Endothelial cell of umbilical vein (primary cell): Measurements from ENCODE around the gene DBNL. TPM values are rescaled to one million over a fixed set of nuclear protein-coding genes. Genes with fewer than 3 reads are reported as not detected.
A peak's percentile ranks its signal among the peaks of the same experiment; 100 is the strongest.

Source experiments
- BruUV-seq: library from RNA; stranded (reverse); fragments of 400-500 nt; replicated peaks from 2 replicates; lab custom pipeline; 2021; lab: Mats Ljungman, UMichigan
- CTCF ChIA-PET: fragments of 300-600, 350-600 bp; sonication (Branson Sonifier 250); formaldehyde crosslinking; loops from one replicate; lab custom pipeline; 2021; ENCODE audit warnings: antibody characterized with exemption, inconsistent platforms; lab: Charles Lee
- POLR2A ChIA-PET: fragments of 300-600, 350-600 bp; sonication (Branson Sonifier 250); formaldehyde crosslinking; loops from one replicate; lab custom pipeline; 2021; ENCODE audit warnings: antibody characterized with exemption, inconsistent platforms; lab: Charles Lee
- DNase-seq: peaks from one replicate; pipeline ENCODE4 v3.0.0-alpha.2; 2011; ENCODE audit warnings: low read depth, low spot score
- FAIRE-seq: peaks from 2 replicates; lab custom pipeline; 2011; peaks lifted over from hg19 to GRCh38; lab: Jason Lieb, UNC
- H2AFZ ChIP-seq: 2 replicates; pipeline ENCODE4 v1.6.0; 2012; ENCODE audit warnings: low read depth, low read length, control low read depth, inconsistent platforms
- H3K27ac ChIP-seq: 2 replicates; pipeline ENCODE4 v1.5.1; 2011; ENCODE audit warnings: low read depth, mild to moderate bottlenecking, control low read depth, low read length, moderate library complexity; ENCODE audit not compliant: insufficient read depth
- H3K27me3 ChIP-seq, 2 experiments: 2 replicates each; pipeline versions ENCODE4 v1.6.0 to v1.6.1; 2011; ENCODE audit warnings: low read length in 2 of 2, mixed read lengths in 1 of 2; ENCODE audit not compliant: control insufficient read depth in 2 of 2, insufficient read depth in 2 of 2
- H3K36me3 ChIP-seq, 2 experiments: 2 replicates in 1 of 2; 3 replicates in 1 of 2; pipeline ENCODE4 v1.5.1; 2011; ENCODE audit warnings: low read length in 2 of 2, mild to moderate bottlenecking in 1 of 2, moderate library complexity in 1 of 2; ENCODE audit not compliant: control insufficient read depth in 2 of 2, insufficient read depth in 2 of 2; ENCODE audit errors: extremely low read depth in 1 of 2
- H3K4me1 ChIP-seq: 3 replicates; pipeline ENCODE4 v1.5.1; 2011; ENCODE audit warnings: mild to moderate bottlenecking, low read length; ENCODE audit not compliant: control insufficient read depth, insufficient read depth; ENCODE audit errors: extremely low read depth
- H3K4me2 ChIP-seq: 2 replicates; pipeline ENCODE4 v1.6.1; 2011; ENCODE audit warnings: low read length, control low read depth, mixed read lengths; ENCODE audit not compliant: insufficient read depth
- H3K4me3 ChIP-seq, 3 experiments: fragments of 200-600 bp in 1 of 3; sonication (generic), shearing (Covaris generic) in 1 of 3; replicated peaks in 1 of 3; 2 replicates each; pipeline ENCODE4 v1.5.1; 2011 to 2016; ENCODE audit warnings: control low read depth in 3 of 3, low read length in 3 of 3, mild to moderate bottlenecking in 2 of 3, inconsistent platforms in 1 of 3, low read depth in 1 of 3, moderate library complexity in 1 of 3; ENCODE audit not compliant: insufficient read depth in 1 of 3
- H3K79me2 ChIP-seq: 2 replicates; pipeline ENCODE4 v1.6.0; 2012; ENCODE audit warnings: low read length, inconsistent platforms; ENCODE audit not compliant: control insufficient read depth, insufficient read depth
- H3K9ac ChIP-seq: replicated peaks from 2 replicates; pipeline ENCODE3; 2011; ENCODE audit warnings: low read length, control low read depth; ENCODE audit not compliant: insufficient read depth; ENCODE audit errors: extremely low read depth
- H3K9me1 ChIP-seq: replicated peaks from 3 replicates; pipeline ENCODE4 v1.6.0; 2011; ENCODE audit warnings: mild to moderate bottlenecking, low read length; ENCODE audit not compliant: control insufficient read depth, insufficient read depth; ENCODE audit errors: extremely low read depth
- H3K9me3 ChIP-seq: replicated peaks from 2 replicates; pipeline ENCODE4 v1.5.1; 2012; ENCODE audit warnings: low read length, inconsistent platforms; ENCODE audit not compliant: control insufficient read depth, insufficient read depth
- H4K20me1 ChIP-seq: replicated peaks from 2 replicates; pipeline ENCODE3; 2011; ENCODE audit warnings: mild to moderate bottlenecking, low read length; ENCODE audit not compliant: control insufficient read depth, insufficient read depth; ENCODE audit errors: extremely low read depth
- EZH2 ChIP-seq: IDR thresholded peaks from 2 replicates; pipeline ENCODE4 v1.6.1; 2012; ENCODE audit warnings: borderline replicate concordance, low read depth, mild to moderate bottlenecking, moderate library complexity, low read length, inconsistent platforms; ENCODE audit not compliant: severe bottlenecking
- FOS ChIP-seq: IDR thresholded peaks from 2 replicates; pipeline ENCODE4 v1.6.1; 2011; ENCODE audit warnings: mild to moderate bottlenecking, low read length, moderate library complexity, borderline replicate concordance; ENCODE audit not compliant: insufficient read depth
- GATA2 ChIP-seq: IDR thresholded peaks from 2 replicates; pipeline ENCODE4 v1.7.0; 2011; ENCODE audit warnings: low read depth, mild to moderate bottlenecking, moderate library complexity, mixed read lengths, low read length; ENCODE audit not compliant: insufficient read length, insufficient read depth
- JUN ChIP-seq: IDR thresholded peaks from 2 replicates; pipeline ENCODE4 v1.6.1; 2011; ENCODE audit warnings: borderline replicate concordance, low read depth; ENCODE audit not compliant: insufficient read length, insufficient read depth
- MAX ChIP-seq: IDR thresholded peaks from 2 replicates; pipeline ENCODE4 v1.6.1; 2011; ENCODE audit not compliant: insufficient read depth, insufficient read length
- MYC ChIP-seq: IDR thresholded peaks from one replicate; pipeline ENCODE4 v1.6.1; 2011; ENCODE audit warnings: mild to moderate bottlenecking, low read depth, low read length
- POLR2A ChIP-seq: IDR thresholded peaks from 2 replicates; pipeline ENCODE4 v1.6.1; 2012; ENCODE audit warnings: low read depth, mild to moderate bottlenecking, control low read depth, low read length
- POLR2AphosphoS5 ChIP-seq: IDR thresholded peaks from 2 replicates; pipeline ENCODE4 v1.6.1; 2012; ENCODE audit warnings: low read depth, mild to moderate bottlenecking, control low read depth, low read length, moderate library complexity; ENCODE audit not compliant: insufficient read depth
- dilution Hi-C: fragments of 300-500 bp; cut with MboI; formaldehyde crosslinking; loops from one replicate; pipeline ENCODE4 v1.15.0; 2019; ENCODE audit warnings: low sequenced_read_pairs; ENCODE audit not compliant: extremely low pct_ligation_motif_present
- intact Hi-C: fragments of 100-400 bp; cut with micrococcal nuclease; formaldehyde crosslinking; loops from one replicate; pipeline ENCODE4 v1.10.0; 2022
- polyA plus RNA-seq, 4 experiments: library from polyadenylated mRNA; depleted of rRNA in 3 of 4; stranded (reverse) in 3 of 4; unstranded in 1 of 4; fragments of >200 nt; gene quantifications; 2 replicates each; pipeline versions ENCODE4 v1.2.1 to v1.2.3, GENCODE V29; 2011 to 2012; ENCODE audit warnings: missing spikeins in 1 of 4
- total RNA-seq: library from RNA; stranded (reverse); gene quantifications from 2 replicates; pipeline ENCODE4 v1.2.3, GENCODE V29; 2021
- TF ChIP-seq, protein P1 (sequence below), 2 donors: IDR thresholded peaks; 1 replicate in 1 of 2; 2 replicates in 1 of 2; pipeline ENCODE4 v1.5.1; 2011; ENCODE audit warnings: low read length in 2 of 2, mild to moderate bottlenecking in 2 of 2, moderate library complexity in 2 of 2, control low read depth in 1 of 2, inconsistent platforms in 1 of 2, low read depth in 1 of 2; ENCODE audit not compliant: insufficient read depth in 1 of 2; ENCODE audit errors: extremely low read depth in 1 of 2

DBNL gene
- total and polyA plus RNA-seq, 2 donors (not counting 3 experiments of a cell fraction or from before 2014, with no cell fraction given): 94.0 to 123 TPM

- peak overlapping the region; percentile 69 to 75 (median 74) for H3K4me3 ChIP-seq
- no peaks in the 10 kb centered on the region for H3K9me1 ChIP-seq
- H3K36me3 ChIP-seq: peaks cover 0 to 3% of the 10 kb centered on the region in 2 experiments
- no peak for TF ChIP-seq JUN
- TF ChIP-seq FOS: no peak
- TF ChIP-seq EZH2: no peak
- no peak for TF ChIP-seq POLR2AphosphoS5
- TF ChIP-seq POLR2A: no peak
- no peak for TF ChIP-seq GATA2
- TF ChIP-seq MYC: no peak
- TF ChIP-seq MAX: no peak
- TF ChIP-seq, protein P1, sequence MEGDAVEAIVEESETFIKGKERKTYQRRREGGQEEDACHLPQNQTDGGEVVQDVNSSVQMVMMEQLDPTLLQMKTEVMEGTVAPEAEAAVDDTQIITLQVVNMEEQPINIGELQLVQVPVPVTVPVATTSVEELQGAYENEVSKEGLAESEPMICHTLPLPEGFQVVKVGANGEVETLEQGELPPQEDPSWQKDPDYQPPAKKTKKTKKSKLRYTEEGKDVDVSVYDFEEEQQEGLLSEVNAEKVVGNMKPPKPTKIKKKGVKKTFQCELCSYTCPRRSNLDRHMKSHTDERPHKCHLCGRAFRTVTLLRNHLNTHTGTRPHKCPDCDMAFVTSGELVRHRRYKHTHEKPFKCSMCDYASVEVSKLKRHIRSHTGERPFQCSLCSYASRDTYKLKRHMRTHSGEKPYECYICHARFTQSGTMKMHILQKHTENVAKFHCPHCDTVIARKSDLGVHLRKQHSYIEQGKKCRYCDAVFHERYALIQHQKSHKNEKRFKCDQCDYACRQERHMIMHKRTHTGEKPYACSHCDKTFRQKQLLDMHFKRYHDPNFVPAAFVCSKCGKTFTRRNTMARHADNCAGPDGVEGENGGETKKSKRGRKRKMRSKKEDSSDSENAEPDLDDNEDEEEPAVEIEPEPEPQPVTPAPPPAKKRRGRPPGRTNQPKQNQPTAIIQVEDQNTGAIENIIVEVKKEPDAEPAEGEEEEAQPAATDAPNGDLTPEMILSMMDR (IDR thresholded peaks at IDR 0.05; ENCODE audit: extremely low read depth in 1 of 2, insufficient read depth in 1 of 2, low read depth in 1 of 2, low read length in 2 of 2): no peak
- no peaks in the 10 kb centered on the region for H3K27me3 ChIP-seq
- intact Hi-C loops: loop anchor here (1.0 kb wide), 3 partner anchors 25 to 156 kb away; partner anchors contain the start of genes POLM and YKT6
- H3K79me2 ChIP-seq: peaks cover 40% of the 10 kb centered on the region
- peak overlapping the region; percentile 86 for H2AFZ ChIP-seq
- DNase-seq (no peak), FAIRE-seq (no peak)
- BruUV-seq: TSS peak; percentile 60
- no peaks in the 10 kb centered on the region for H4K20me1 ChIP-seq
- CTCF ChIA-PET: interaction anchor here (0.7 to 1.9 kb wide), 3 partner anchors 20 to 29 kb away, joined by 3 to 9 read pairs (median 9); no protein-coding TSS in a partner anchor
- H3K4me1 ChIP-seq: peaks cover 15% of the 10 kb centered on the region
- peak overlapping the region; percentile 90 for H3K4me2 ChIP-seq
- POLR2A ChIA-PET: no interaction called here
- H3K9me3 ChIP-seq: no peaks in the 10 kb centered on the region
- dilution Hi-C loops: no loop called here
- peak overlapping the region; percentile 59 for H3K9ac ChIP-seq
- peak overlapping the region; percentile 16 for H3K27ac ChIP-seq
Measured at GRCh38 chr7:44043902-44044301, 600 bp upstream of the DBNL start.
